ENCODE results near the gene RBP3.

RBP3 gene

GRCh38 chr10:47351899-47352815 is 4.0 kb downstream of the RBP3 start:
- TF ChIP-seq, protein P1, sequence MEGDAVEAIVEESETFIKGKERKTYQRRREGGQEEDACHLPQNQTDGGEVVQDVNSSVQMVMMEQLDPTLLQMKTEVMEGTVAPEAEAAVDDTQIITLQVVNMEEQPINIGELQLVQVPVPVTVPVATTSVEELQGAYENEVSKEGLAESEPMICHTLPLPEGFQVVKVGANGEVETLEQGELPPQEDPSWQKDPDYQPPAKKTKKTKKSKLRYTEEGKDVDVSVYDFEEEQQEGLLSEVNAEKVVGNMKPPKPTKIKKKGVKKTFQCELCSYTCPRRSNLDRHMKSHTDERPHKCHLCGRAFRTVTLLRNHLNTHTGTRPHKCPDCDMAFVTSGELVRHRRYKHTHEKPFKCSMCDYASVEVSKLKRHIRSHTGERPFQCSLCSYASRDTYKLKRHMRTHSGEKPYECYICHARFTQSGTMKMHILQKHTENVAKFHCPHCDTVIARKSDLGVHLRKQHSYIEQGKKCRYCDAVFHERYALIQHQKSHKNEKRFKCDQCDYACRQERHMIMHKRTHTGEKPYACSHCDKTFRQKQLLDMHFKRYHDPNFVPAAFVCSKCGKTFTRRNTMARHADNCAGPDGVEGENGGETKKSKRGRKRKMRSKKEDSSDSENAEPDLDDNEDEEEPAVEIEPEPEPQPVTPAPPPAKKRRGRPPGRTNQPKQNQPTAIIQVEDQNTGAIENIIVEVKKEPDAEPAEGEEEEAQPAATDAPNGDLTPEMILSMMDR (IDR thresholded peaks at IDR 0.05; ENCODE audit: control extremely low read depth, extremely low read depth, low read depth, missing control alignments): no peak
- DNase-seq (ENCODE audit: extremely low spot score): no peak
- POLR2A ChIA-PET: no interaction called here
- CTCF ChIA-PET: interaction anchor here (1.7 to 2.2 kb wide), 3 partner anchors 10 to 13 kb away, joined by 6 to 8 read pairs (median 7); no protein-coding TSS in a partner anchor

- CTCF ChIA-PET: interaction anchor here (2.2 to 2.5 kb wide), 3 partner anchors 9 to 13 kb away, joined by 7 to 9 read pairs (median 8); no protein-coding TSS in a partner anchor
- TF ChIP-seq, protein P1 (IDR thresholded peaks at IDR 0.05; ENCODE audit: control extremely low read depth, extremely low read depth, low read depth, missing control alignments): no peak
- DNase-seq (ENCODE audit: extremely low spot score): no peak
- POLR2A ChIA-PET: no interaction called here
Measured at GRCh38 chr10:47353351-47353750, 5.2 kb downstream of the RBP3 start.

GRCh38 chr10:47354165-47354564 is 6.0 kb downstream of the RBP3 start:
- no peak for DNase-seq (ENCODE audit: extremely low spot score)
- POLR2A ChIA-PET: no interaction called here
- CTCF ChIA-PET: interaction anchor here (2.2 to 2.5 kb wide), 2 partner anchors 11 to 13 kb away, joined by 7 to 9 read pairs; no protein-coding TSS in a partner anchor
- TF ChIP-seq, protein P1 (IDR thresholded peaks at IDR 0.05; ENCODE audit: control extremely low read depth, extremely low read depth, low read depth, missing control alignments): no peak

DNA sequence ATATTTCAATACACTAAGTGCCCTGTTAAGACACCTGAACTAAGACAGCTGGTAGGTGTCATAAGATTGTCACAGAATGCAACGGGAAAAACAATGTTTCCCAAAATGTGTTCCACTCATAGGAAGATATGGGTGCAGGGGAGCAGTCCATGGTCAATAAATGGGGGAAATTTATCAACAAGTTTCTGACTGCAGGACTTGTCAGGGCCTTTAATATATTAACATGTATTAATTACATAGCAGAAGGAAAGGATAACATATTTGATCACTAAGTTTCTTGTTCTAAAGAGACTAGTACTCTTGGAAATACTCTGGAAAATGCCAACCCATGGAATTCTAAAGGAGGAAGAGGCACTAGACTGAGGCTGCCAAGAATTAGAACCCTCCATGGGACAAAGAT is 6.7 kb downstream of the RBP3 start:
- TF ChIP-seq, protein P1 (IDR thresholded peaks at IDR 0.05; ENCODE audit: control extremely low read depth, extremely low read depth, low read depth, missing control alignments): no peak
- POLR2A ChIA-PET: no interaction called here
- DNase-seq (ENCODE audit: extremely low spot score): no peak
- CTCF ChIA-PET: interaction anchor here (2.5 kb wide), 1 partner anchor 14 kb away, joined by 9 read pairs; no protein-coding TSS in a partner anchor

DNA sequence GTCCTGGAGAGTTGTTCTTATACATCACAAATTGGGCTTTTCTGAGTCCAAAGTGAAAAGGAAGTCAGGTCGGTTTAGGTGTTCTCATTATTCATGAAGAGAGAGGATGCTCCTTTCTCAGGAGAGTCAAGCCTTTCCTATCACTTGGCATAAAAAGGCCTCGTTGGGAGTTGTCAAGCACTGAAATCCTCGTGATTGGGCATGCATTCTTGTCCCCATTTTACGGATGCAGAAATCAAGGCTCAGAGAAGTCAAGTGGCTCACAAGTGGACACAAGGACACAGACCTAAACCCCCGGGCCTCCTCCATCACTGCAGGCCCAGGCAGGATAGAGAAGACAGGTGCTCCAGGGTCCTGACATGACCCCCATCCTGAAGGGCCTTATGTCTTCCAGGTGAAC is 8.5 kb downstream of the RBP3 start:
- DNase-seq (ENCODE audit: extremely low spot score): no peak
- POLR2A ChIA-PET: no interaction called here
- CTCF ChIA-PET: interaction anchor here (1.7 kb wide), 1 partner anchor 16 kb away, joined by 3 read pairs; no protein-coding TSS in a partner anchor
- TF ChIP-seq, protein P1 (IDR thresholded peaks at IDR 0.05; ENCODE audit: control extremely low read depth, extremely low read depth, low read depth, missing control alignments): no peak

GRCh38 chr10:47357131-47357582 is 9.0 kb downstream of the RBP3 start:
- ChIA-PET POLR2A (no interaction called here), CTCF (interaction anchor here (1.0 to 1.7 kb wide), 2 partner anchors 16 to 309 kb away, joined by 3 to 4 read pairs; no protein-coding TSS in a partner anchor)
- TF ChIP-seq, protein P1 (IDR thresholded peaks at IDR 0.05; ENCODE audit: control extremely low read depth, extremely low read depth, low read depth, missing control alignments): no peak
- no peak for DNase-seq (ENCODE audit: extremely low spot score)
